ENCODE results near the gene TRAPPC12. TPM values are rescaled to one million over a fixed set of nuclear protein-coding genes. Genes with fewer than 3 reads are reported as not detected.
"Not testable (repeated sequence)": the region's sequence is repeated elsewhere in the genome, so short reads cannot be mapped to it uniquely, and the experiment has no call there.

Gene TRAPPC12
- total RNA-seq, 2 donors from 2014 or later = 66.5 to 80.4 TPM

DNA sequence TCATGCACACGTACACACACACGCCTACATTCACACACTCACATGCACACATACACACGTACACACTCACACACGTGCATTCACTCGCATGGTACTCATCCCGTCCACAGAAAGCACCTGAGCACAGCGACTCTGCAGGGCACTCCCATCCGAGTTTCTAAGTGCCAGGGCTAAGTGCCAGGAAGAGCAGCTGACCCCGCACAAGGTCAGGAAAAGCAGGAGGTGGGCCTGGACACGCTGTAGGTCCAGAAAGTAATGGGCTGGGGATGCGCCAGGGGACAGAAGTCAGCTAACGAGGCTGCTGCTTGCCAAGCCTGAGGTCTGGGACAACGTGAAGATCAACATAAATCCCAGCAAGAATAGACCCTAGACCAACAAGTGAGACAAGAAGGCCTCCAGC, 124.0 kb downstream of the TRAPPC12 start:
- Mint-ChIP-seq H3K36me3 (ENCODE audit: low read depth) (peaks cover 20% of the 10 kb centered on the region), H3K27ac (no peak overlapping the region), H3K4me3 (no peak overlapping the region), H3K4me1 (peaks cover 9% of the 10 kb centered on the region), H3K27me3 (no peaks in the 10 kb centered on the region)
- ATAC-seq = no peak
- no peaks in the 10 kb centered on the region for H3K9me3 ChIP-seq (ENCODE audit: control insufficient read depth, low read length, poor library complexity, severe bottlenecking)
- DNase-seq = no peak

DNA sequence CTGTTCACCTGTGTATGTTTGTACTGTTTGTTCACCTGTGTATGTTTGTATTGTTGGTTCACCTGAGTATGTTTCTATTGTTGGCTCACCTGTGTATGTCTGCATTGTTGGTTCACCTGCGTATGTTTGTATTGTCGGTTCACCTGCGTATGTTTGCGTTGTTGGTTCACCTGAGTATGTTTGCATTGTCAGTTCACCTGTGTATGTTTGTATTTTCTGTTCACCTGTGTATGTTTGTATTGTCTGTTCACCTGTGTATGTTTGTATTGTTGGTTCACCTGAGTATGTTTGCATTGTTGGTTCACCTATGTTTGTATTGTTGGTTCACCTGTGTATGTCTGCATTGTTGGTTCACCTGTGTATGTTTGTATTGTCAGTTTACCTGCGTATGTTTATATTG, 125.2 kb downstream of the TRAPPC12 start:
- DNase-seq (no peak), ATAC-seq (no peak)
- Mint-ChIP-seq H3K27me3 (no peaks in the 10 kb centered on the region), H3K27ac (peak overlapping the region; percentile 32), H3K4me3 (peak overlapping the region; percentile 59), H3K4me1 (peaks cover 9% of the 10 kb centered on the region), H3K36me3 (ENCODE audit: low read depth) (peaks cover 20% of the 10 kb centered on the region)
- no peaks in the 10 kb centered on the region for H3K9me3 ChIP-seq (ENCODE audit: control insufficient read depth, low read length, poor library complexity, severe bottlenecking)

DNA sequence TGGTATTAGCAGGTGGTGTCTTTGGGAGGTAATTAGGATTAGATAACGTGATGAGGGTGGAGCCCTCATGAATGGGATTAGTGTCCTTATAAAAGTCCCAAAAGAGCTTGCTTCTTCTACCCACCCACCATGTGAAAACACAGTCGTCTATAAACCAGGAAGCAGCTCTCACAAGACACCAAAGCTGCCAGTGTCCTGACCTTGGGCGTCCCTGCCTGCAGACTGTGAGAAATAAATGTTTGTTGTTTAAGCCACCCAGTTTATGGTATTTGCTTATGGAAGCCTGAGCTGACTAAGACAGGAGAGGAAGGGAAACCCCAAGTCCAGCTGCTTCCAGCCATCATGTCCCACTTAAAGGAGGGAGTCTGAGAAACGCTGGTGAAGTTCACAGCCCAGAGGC, 126.3 kb downstream of the TRAPPC12 start:
- Mint-ChIP-seq H3K36me3 (ENCODE audit: low read depth) (peaks cover 20% of the 10 kb centered on the region), H3K4me1 (peaks cover 9% of the 10 kb centered on the region), H3K4me3 (no peak overlapping the region), H3K27ac (peak overlapping the region; percentile 14), H3K27me3 (no peaks in the 10 kb centered on the region)
- H3K9me3 ChIP-seq (ENCODE audit: control insufficient read depth, low read length, poor library complexity, severe bottlenecking) = no peaks in the 10 kb centered on the region
- DNase-seq = no peak
- ATAC-seq = no peak

- Mint-ChIP-seq H3K36me3 (ENCODE audit: low read depth) (peaks cover 12% of the 10 kb centered on the region), H3K27ac (no peak overlapping the region), H3K4me3 (no peak overlapping the region), H3K4me1 (peaks cover 5% of the 10 kb centered on the region), H3K27me3 (no peaks in the 10 kb centered on the region)
- H3K9me3 ChIP-seq (ENCODE audit: control insufficient read depth, low read length, poor library complexity, severe bottlenecking) = no peaks in the 10 kb centered on the region
- ATAC-seq = no peak
- DNase-seq = no peak
Measured at GRCh38 chr2:3512086-3512485, 132.6 kb downstream of the TRAPPC12 start.

DNA sequence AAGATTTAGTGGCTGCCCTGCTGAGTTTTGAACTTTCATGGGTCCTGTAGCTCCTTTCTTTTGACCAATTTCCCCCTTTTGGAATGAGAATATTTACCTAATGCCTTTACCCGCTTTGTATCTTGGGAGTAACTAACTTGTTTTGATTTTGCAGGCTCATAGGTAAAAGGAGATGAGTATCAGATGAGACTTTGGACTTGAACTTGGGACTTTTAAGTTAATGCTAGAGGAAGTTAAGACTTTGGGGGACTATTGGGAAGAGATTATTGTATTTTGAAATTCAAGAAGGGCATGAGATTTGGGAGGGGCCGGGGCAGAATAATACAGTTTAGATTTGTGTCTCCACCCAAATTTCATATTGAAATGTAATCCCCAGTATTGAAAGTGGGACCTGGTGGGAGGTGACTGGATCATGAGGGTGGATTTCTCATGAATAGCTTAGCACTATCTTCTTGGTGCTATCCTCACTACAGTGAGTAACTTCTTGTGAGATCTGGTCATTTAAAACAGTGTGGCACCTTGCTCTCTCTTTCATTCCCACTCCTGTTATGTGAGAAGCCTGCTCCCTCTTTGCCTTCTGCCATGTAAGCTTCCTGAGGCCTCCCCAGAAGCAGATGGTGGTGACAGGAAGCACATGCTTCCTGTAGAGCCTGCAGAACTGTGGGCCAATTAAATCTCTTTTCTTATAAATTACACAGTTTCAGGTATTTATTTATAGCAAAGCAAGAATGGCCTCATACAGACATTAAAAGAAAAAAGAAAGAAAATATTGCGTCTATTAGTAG, 133.7 kb downstream of the TRAPPC12 start:
- Mint-ChIP-seq H3K4me3 (no peak overlapping the region), H3K4me1 (peaks cover 14% of the 10 kb centered on the region), H3K27me3 (no peaks in the 10 kb centered on the region), H3K27ac (no peak overlapping the region), H3K36me3 (ENCODE audit: low read depth) (peaks cover 10% of the 10 kb centered on the region)
- H3K9me3 ChIP-seq (ENCODE audit: control insufficient read depth, low read length, poor library complexity, severe bottlenecking) = no peaks in the 10 kb centered on the region
- ATAC-seq (no peak), DNase-seq (no peak)

DNA sequence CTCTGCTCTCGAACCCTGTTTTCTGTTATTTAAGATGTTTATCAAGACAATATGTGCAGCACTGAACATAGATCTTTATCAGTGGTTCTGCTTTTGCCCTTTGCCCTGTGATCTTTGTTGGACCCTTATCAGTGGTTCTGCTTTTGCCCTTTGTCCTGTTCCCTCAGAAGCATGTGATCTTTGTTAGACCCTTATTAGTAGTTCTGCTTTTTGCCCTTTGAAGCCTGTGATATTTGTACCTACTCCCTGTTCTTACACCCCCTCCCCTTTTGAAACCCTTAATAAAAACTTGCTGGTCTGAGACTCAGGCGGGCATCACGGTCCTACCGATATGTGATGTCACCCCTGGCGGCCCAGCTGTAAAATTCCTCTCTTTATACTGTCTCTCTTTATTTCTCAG, 135.9 kb downstream of the TRAPPC12 start:
- not testable (repeated sequence) for H3K4me3 Mint-ChIP-seq; H3K9me3 ChIP-seq (ENCODE audit: control insufficient read depth, low read length, poor library complexity, severe bottlenecking); H3K27me3 Mint-ChIP-seq; DNase-seq; ATAC-seq; H3K27ac Mint-ChIP-seq
- peaks cover 24% of the 10 kb centered on the region for H3K4me1 Mint-ChIP-seq
- peaks cover 10% of the 10 kb centered on the region for H3K36me3 Mint-ChIP-seq (ENCODE audit: low read depth)

DNA sequence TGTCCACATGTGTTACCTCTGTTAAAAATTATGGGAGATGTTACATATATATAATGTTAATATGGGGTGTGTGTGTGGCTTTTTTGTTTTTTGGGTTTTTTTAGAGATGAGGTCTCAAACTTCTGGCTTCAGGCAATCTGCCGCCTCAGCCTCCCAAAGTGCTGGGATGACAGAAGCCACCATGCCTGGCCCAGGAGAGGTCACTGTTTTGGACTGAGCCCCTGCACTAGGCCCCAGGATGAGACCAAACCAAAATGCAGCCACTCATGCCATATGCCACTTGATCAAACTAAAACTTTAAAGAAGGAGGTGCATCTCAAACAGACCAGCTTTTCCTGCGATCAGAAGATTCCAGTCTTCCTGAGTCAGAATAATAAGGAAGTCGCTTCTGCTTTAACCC, 137.3 kb downstream of the TRAPPC12 start:
- Mint-ChIP-seq H3K4me1 (peaks cover 36% of the 10 kb centered on the region), H3K27ac (no peak overlapping the region), H3K4me3 (no peak overlapping the region), H3K36me3 (ENCODE audit: low read depth) (peaks cover 7% of the 10 kb centered on the region), H3K27me3 (no peaks in the 10 kb centered on the region)
- H3K9me3 ChIP-seq (ENCODE audit: control insufficient read depth, low read length, poor library complexity, severe bottlenecking) = no peaks in the 10 kb centered on the region
- ATAC-seq = no peak
- DNase-seq = no peak

GRCh38 chr2:3517948-3518495, 138.5 kb downstream of the TRAPPC12 start:
- H3K9me3 ChIP-seq (ENCODE audit: control insufficient read depth, low read length, poor library complexity, severe bottlenecking) = no peaks in the 10 kb centered on the region
- peaks cover 5% of the 10 kb centered on the region for H3K36me3 Mint-ChIP-seq (ENCODE audit: low read depth)
- peaks cover 36% of the 10 kb centered on the region for H3K4me1 Mint-ChIP-seq
- DNase-seq (no peak), ATAC-seq (no peak)
- H3K27ac Mint-ChIP-seq = peak overlapping the region; percentile 93
- no peaks in the 10 kb centered on the region for H3K27me3 Mint-ChIP-seq
- peak overlapping the region; percentile 92 for H3K4me3 Mint-ChIP-seq

DNA sequence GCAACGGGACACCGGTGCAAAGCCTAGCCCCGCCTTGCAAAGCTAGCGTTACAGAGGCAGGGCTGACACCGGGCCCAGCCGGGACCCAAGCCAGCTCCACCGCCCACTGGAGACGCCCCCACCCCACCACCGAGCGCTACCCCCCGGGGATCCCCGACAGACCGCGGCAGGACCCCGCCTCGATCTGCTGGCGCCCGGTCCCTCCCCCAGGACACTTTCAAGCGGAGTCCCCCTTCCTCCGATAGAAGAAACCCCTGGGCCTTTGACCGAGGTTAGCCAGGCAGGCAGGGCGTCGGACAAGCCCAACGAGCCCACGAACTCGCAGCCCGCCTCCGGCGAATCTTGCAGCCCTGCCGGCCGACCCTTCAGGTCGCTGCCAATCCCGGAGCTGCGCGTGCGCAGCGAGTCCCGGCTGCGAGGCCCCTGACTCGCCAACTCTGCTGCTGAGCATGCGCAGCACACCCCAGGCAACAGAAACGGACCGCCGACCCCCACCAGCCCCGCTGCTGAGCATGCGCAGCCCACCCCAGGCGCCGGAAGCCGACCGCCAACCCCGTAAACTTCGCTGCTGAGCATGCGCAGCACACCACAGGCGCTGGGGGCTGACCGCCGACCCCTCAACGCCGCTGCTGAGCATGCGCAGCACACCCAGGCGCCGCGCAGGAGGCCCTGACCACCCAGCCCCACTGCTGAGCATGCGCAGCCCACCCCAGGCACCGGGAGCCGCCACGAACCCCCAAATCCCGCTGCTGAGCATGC, 139.2 kb downstream of the TRAPPC12 start:
- H3K9me3 ChIP-seq (ENCODE audit: control insufficient read depth, low read length, poor library complexity, severe bottlenecking) = no peaks in the 10 kb centered on the region
- Mint-ChIP-seq H3K27me3 (no peaks in the 10 kb centered on the region), H3K4me1 (peaks cover 35% of the 10 kb centered on the region), H3K27ac (peak overlapping the region; percentile 93), H3K36me3 (ENCODE audit: low read depth) (peaks cover 4% of the 10 kb centered on the region), H3K4me3 (peak overlapping the region; percentile 92)
- ATAC-seq = peak; percentile 74
- DNase-seq = peak; percentile 97 to 99 (median 98)

- H3K36me3 Mint-ChIP-seq (ENCODE audit: low read depth) = peaks cover 3% of the 10 kb centered on the region
- ATAC-seq = peak; percentile 74
Measured at GRCh38 chr2:3519255-3520205, 140.0 kb downstream of the TRAPPC12 start, which contains the start of gene ADI1. Gene ADI1 (minus strand): TSS chr2:3519531. CDS start chr2:3519487, 44 bp downstream.

GRCh38 chr2:3520591-3520990, 141.1 kb downstream of the TRAPPC12 start:
- no peaks in the 10 kb centered on the region for H3K9me3 ChIP-seq (ENCODE audit: control insufficient read depth, low read length, poor library complexity, severe bottlenecking)
- peaks cover 35% of the 10 kb centered on the region for H3K4me1 Mint-ChIP-seq
- peak overlapping the region; percentile 92 for H3K4me3 Mint-ChIP-seq
- no peak for DNase-seq
- no peak for ATAC-seq
- H3K27ac Mint-ChIP-seq = peak overlapping the region; percentile 93
- no peaks in the 10 kb centered on the region for H3K27me3 Mint-ChIP-seq
- peaks cover 2% of the 10 kb centered on the region for H3K36me3 Mint-ChIP-seq (ENCODE audit: low read depth)

More at GRCh38 chr2:3519255-3520205, 140.0 kb downstream of the TRAPPC12 start, which contains the start of gene ADI1:
- H3K27ac Mint-ChIP-seq = peak within 1 kb of the TSS; percentile 93
- DNase-seq = peak; percentile 63 to 67 (median 67)
- no peaks in the 10 kb centered on the region for H3K9me3 ChIP-seq (ENCODE audit: control insufficient read depth, low read length, poor library complexity, severe bottlenecking)
- H3K27me3 Mint-ChIP-seq = no peaks in the 10 kb centered on the region
- peak within 1 kb of the TSS; percentile 92 for H3K4me3 Mint-ChIP-seq
- peaks cover 33% of the 10 kb centered on the region for H3K4me1 Mint-ChIP-seq

DNA sequence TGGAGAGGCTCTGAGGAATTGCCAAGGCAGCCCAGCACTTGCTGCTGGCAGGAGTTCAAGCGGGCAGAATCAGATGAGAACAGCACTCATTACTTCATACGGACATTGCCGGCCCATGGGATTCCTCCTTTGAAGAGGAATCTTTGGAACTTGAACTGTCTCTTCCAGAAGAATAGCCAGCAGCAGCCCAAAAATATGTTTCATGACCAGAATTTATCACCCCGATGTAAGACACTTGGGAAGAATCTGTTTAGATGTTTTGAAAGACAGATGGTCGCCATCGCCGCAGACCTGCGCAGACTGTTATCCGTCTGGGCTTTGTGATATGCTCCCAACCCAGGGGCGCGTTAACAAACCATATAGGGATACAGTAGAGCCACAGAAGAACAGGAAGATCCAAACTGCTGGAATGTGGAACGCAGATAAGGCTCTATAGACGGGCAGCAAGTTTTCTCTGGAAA, 143.5 kb downstream of the TRAPPC12 start:
- Mint-ChIP-seq H3K36me3 (ENCODE audit: low read depth) (peaks cover 2% of the 10 kb centered on the region), H3K27ac (no peak overlapping the region), H3K4me3 (no peak overlapping the region)

More for the DNA sequence above, 143.5 kb downstream of the TRAPPC12 start:
- Mint-ChIP-seq H3K4me1 (peaks cover 28% of the 10 kb centered on the region), H3K27me3 (no peaks in the 10 kb centered on the region)
- no peak for ATAC-seq
- H3K9me3 ChIP-seq (ENCODE audit: control insufficient read depth, low read length, poor library complexity, severe bottlenecking) = no peaks in the 10 kb centered on the region
- DNase-seq = no peak
